ENCODE results near the gene SSR1.

The SSR1 gene

GRCh38 chr6:7236306-7237209 lies 76.4 kb downstream of the SSR1 start:
- no peak for DNase-seq

GRCh38 chr6:7235712-7236305 lies 77.2 kb downstream of the SSR1 start:
- DNase-seq: no peak

GRCh38 chr6:7234547-7234946 lies 78.5 kb downstream of the SSR1 start:
- no peak for DNase-seq

- no peak for DNase-seq
These were observed 80.6 kb downstream of the SSR1 start for GRCh38 chr6:7232351-7232750.

GRCh38 chr6:7230956-7231713 lies 81.9 kb downstream of the SSR1 start:
- DNase-seq: no peak

- DNase-seq: no peak
These were observed 82.7 kb downstream of the SSR1 start for GRCh38 chr6:7230327-7230691.

- no peak for DNase-seq
These were observed 83.3 kb downstream of the SSR1 start for GRCh38 chr6:7229376-7230326.

- DNase-seq: no peak
These were observed 84.2 kb downstream of the SSR1 start for GRCh38 chr6:7228662-7229375.

- DNase-seq: no peak
These were observed 88.3 kb downstream of the SSR1 start for GRCh38 chr6:7224731-7225130.

GRCh38 chr6:7222197-7222596 lies 90.8 kb downstream of the SSR1 start:
- DNase-seq: no peak

GRCh38 chr6:7219310-7219709 lies 93.7 kb downstream of the SSR1 start:
- DNase-seq: no peak

- no peak for DNase-seq
These were observed 94.5 kb downstream of the SSR1 start for GRCh38 chr6:7218406-7218988.
